T-helper 1 cell (primary cell): ENCODE data around the gene MAX.
A peak's percentile ranks its signal among the peaks of the same experiment; 100 is the strongest.

Experiments used
- DNase-seq, 5 donors: peaks; one replicate each; pipeline ENCODE4 v3.0.0-alpha.2; 2012 to 2020
- total RNA-seq, 4 donors: gene quantifications; one replicate each; lab custom pipeline; 2026; lab: John Stamatoyannopoulos, UW

MAX gene
- total RNA-seq = 108 to 116 (median 113) reads per million in 4 donors

- peak; percentile 96 to 99 (median 98) for DNase-seq
These were observed at the start of gene MAX for GRCh38 chr14:65102441-65103149. TSS of gene MAX (minus strand) at chr14:65102517. CDS start at chr14:65102339, 178 bp downstream.

- DNase-seq = no peak
These were observed 49.3 kb upstream of the MAX start for GRCh38 chr14:65151609-65151956.

GRCh38 chr14:65150898-65151608 lies 48.7 kb upstream of the MAX start:
- no peak for DNase-seq

- DNase-seq = no peak
These were observed 46.8 kb upstream of the MAX start for GRCh38 chr14:65149116-65149515.

GRCh38 chr14:65144170-65144569 lies 41.9 kb upstream of the MAX start:
- DNase-seq = no peak

GRCh38 chr14:65142914-65143625 lies 40.8 kb upstream of the MAX start:
- no peak for DNase-seq

- no peak for DNase-seq
These were observed 40.1 kb upstream of the MAX start for GRCh38 chr14:65142429-65142828.

GRCh38 chr14:65141523-65141922 lies 39.2 kb upstream of the MAX start:
- no peak for DNase-seq

- DNase-seq = no peak
These were observed 35.5 kb upstream of the MAX start for GRCh38 chr14:65137648-65138307.

GRCh38 chr14:65134651-65135579 lies 32.6 kb upstream of the MAX start:
- no peak for DNase-seq

- DNase-seq = no peak
These were observed 30.5 kb upstream of the MAX start for GRCh38 chr14:65132855-65133254.

GRCh38 chr14:65131301-65131701 lies 29.0 kb upstream of the MAX start:
- no peak for DNase-seq

GRCh38 chr14:65128096-65128495 lies 25.8 kb upstream of the MAX start:
- no peak for DNase-seq

- DNase-seq = no peak
These were observed 15.7 kb upstream of the MAX start for GRCh38 chr14:65117769-65118745.

- no peak for DNase-seq
These were observed 13.3 kb upstream of the MAX start for GRCh38 chr14:65115615-65116014.

GRCh38 chr14:65110525-65110924 lies 8.2 kb upstream of the MAX start:
- DNase-seq = no peak

GRCh38 chr14:65109357-65109756 lies 7.0 kb upstream of the MAX start:
- DNase-seq = no peak

- DNase-seq = no peak
These were observed 4.9 kb upstream of the MAX start for GRCh38 chr14:65107200-65107599.

- no peak for DNase-seq
These were observed 4.4 kb upstream of the MAX start for GRCh38 chr14:65106736-65107135.

- DNase-seq = no peak
These were observed 4.0 kb upstream of the MAX start for GRCh38 chr14:65106316-65106715.

- no peak for DNase-seq
These were observed 2.5 kb upstream of the MAX start for GRCh38 chr14:65104791-65105190.
